ENCODE measurements around the gene CYTH4. TPM values are rescaled to one million over a fixed set of nuclear protein-coding genes. Genes with fewer than 3 reads are reported as not detected.
"Not testable (repeated sequence)": the region's sequence is repeated elsewhere in the genome, so short reads cannot be mapped to it uniquely, and the experiment has no call there.

The CYTH4 gene
- 1 to 10 TPM; 9.1 to 9.9 TPM for total RNA-seq
- polyA plus RNA-seq = 1 to 10 TPM; 1.9 to 2.6 TPM

- Histone ChIP-seq H3K9me3 (ENCODE audit: control insufficient read depth in 4 of 4, low read length in 3 of 4) (no peaks in the 10 kb centered on the region), H3K27me3 (ENCODE audit: control insufficient read depth in 4 of 4, insufficient read depth in 4 of 4, low read length in 3 of 4) (no peaks in the 10 kb centered on the region), H3K9ac (ENCODE audit: low read depth in 1 of 2, low read length in 2 of 2) (peak within 1 kb of the TSS; percentile 43 to 45), H3K36me3 (ENCODE audit: control insufficient read depth in 4 of 4, insufficient read depth in 3 of 4, low read depth in 1 of 4, low read length in 3 of 4) (no peaks in the 10 kb centered on the region), H3K4me1 (ENCODE audit: control insufficient read depth in 4 of 4, insufficient read depth in 4 of 4, low read length in 3 of 4) (no peaks in the 10 kb centered on the region), H3K27ac (ENCODE audit: low read depth in 1 of 2, low read length in 2 of 2) (peak within 1 kb of the TSS; percentile 15 to 51), H3K4me3 (ENCODE audit: low read depth in 1 of 3, low read length in 3 of 3) (peak within 1 kb of the TSS; percentile 5 to 33 (median 13))
- DNase-seq (ENCODE audit: low spot score) = no peak
- WGBS = 39% methylated on average over 12 of the region's 12 CpGs
- TF ChIP-seq ZBTB33 (IDR thresholded peaks at IDR 0.05) = no peak
- TF ChIP-seq ATF3 (IDR thresholded peaks at IDR 0.05) = no peak
- no peak for TF ChIP-seq TAF1 (conservative IDR thresholded peaks at IDR 0.05)
- TF ChIP-seq GABPA (IDR thresholded peaks at IDR 0.05 in 1 of 2, conservative IDR thresholded peaks at IDR 0.05 in 1 of 2) = no peak
- TF ChIP-seq MAX (IDR thresholded peaks at IDR 0.05) = no peak
- TF ChIP-seq EGR1 (IDR thresholded peaks at IDR 0.05; ENCODE audit: low read depth in 2 of 2) = no peak
- no peak for TF ChIP-seq RAD21 (IDR thresholded peaks at IDR 0.05)
- no peak for TF ChIP-seq JUND (IDR thresholded peaks at IDR 0.05)
- TF ChIP-seq NR2F2 (IDR thresholded peaks at IDR 0.05) = no peak
- no peak for TF ChIP-seq FOXA2 (IDR thresholded peaks at IDR 0.05)
These were observed at the start of gene CYTH4 for GRCh38 chr22:37282385-37282677. TSS of gene CYTH4 (plus strand) at chr22:37282508. CDS start at chr22:37282570, 62 bp downstream.

- 87% methylated on average over 12 of the region's 12 CpGs for WGBS
- H3K27me3 ChIP-seq (ENCODE audit: control insufficient read depth in 4 of 4, insufficient read depth in 4 of 4, low read length in 3 of 4); H3K27ac ChIP-seq (ENCODE audit: low read depth in 1 of 2, low read length in 2 of 2); H3K9ac ChIP-seq (ENCODE audit: low read depth in 1 of 2, low read length in 2 of 2); DNase-seq (ENCODE audit: low spot score); H3K4me3 ChIP-seq (ENCODE audit: low read depth in 1 of 3, low read length in 3 of 3); H3K36me3 ChIP-seq (ENCODE audit: control insufficient read depth in 4 of 4, insufficient read depth in 3 of 4, low read depth in 1 of 4, low read length in 3 of 4); H3K4me1 ChIP-seq (ENCODE audit: control insufficient read depth in 4 of 4, insufficient read depth in 4 of 4, low read length in 3 of 4); H3K9me3 ChIP-seq (ENCODE audit: control insufficient read depth in 4 of 4, low read length in 3 of 4): not testable (repeated sequence)
These were observed 48.9 kb upstream of the CYTH4 start for GRCh38 chr22:37233371-37233750.

GRCh38 chr22:37233751-37234631, 48.3 kb upstream of the CYTH4 start:
- DNase-seq (ENCODE audit: low spot score) = no peak
- no peak overlapping the region for H3K4me3 ChIP-seq (ENCODE audit: low read depth in 1 of 3, low read length in 3 of 3)
- H3K4me1 ChIP-seq (ENCODE audit: control insufficient read depth in 4 of 4, insufficient read depth in 4 of 4, low read length in 3 of 4) = peaks cover 0 to 5% (median 2%) of the 10 kb centered on the region in 4 donors
- H3K9me3 ChIP-seq (ENCODE audit: control insufficient read depth in 4 of 4, low read length in 3 of 4) = no peaks in the 10 kb centered on the region
- 66% methylated on average over 27 of the region's 27 CpGs for whole genome bisulfite sequencing
- no peaks in the 10 kb centered on the region for H3K27me3 ChIP-seq (ENCODE audit: control insufficient read depth in 4 of 4, insufficient read depth in 4 of 4, low read length in 3 of 4)
- no peak overlapping the region for H3K9ac ChIP-seq (ENCODE audit: low read depth in 1 of 2, low read length in 2 of 2)
- H3K27ac ChIP-seq (ENCODE audit: low read depth in 1 of 2, low read length in 2 of 2) = no peak overlapping the region
- H3K36me3 ChIP-seq (ENCODE audit: control insufficient read depth in 4 of 4, insufficient read depth in 3 of 4, low read depth in 1 of 4, low read length in 3 of 4) = no peaks in the 10 kb centered on the region
- TF ChIP-seq HNF4A (conservative IDR thresholded peaks at IDR 0.05) = no peak
- no peak for TF ChIP-seq ATF3 (IDR thresholded peaks at IDR 0.05)
- no peak for TF ChIP-seq SP1 (IDR thresholded peaks at IDR 0.05)
- TF ChIP-seq NR2F2 (IDR thresholded peaks at IDR 0.05) = no peak
- TF ChIP-seq FOXA2 (IDR thresholded peaks at IDR 0.05) = no peak
- no peak for TF ChIP-seq HNF4G (IDR thresholded peaks at IDR 0.05)
- TF ChIP-seq REST (IDR thresholded peaks at IDR 0.05) = no peak
- TF ChIP-seq GABPA (IDR thresholded peaks at IDR 0.05 in 1 of 2, conservative IDR thresholded peaks at IDR 0.05 in 1 of 2) = no peak
- no peak for TF ChIP-seq JUND (IDR thresholded peaks at IDR 0.05)
- TF ChIP-seq YY1 (IDR thresholded peaks at IDR 0.05) = no peak
- TF ChIP-seq FOXA1 (IDR thresholded peaks at IDR 0.05) = no peak
- TF ChIP-seq RAD21 (IDR thresholded peaks at IDR 0.05) = no peak
- no peak for TF ChIP-seq CTCF (IDR thresholded peaks at IDR 0.05; ENCODE audit: low read depth, low read length, missing input control)
- no peak for TF ChIP-seq EGR1 (IDR thresholded peaks at IDR 0.05; ENCODE audit: low read depth in 2 of 2)
- no peak for TF ChIP-seq MAX (IDR thresholded peaks at IDR 0.05)
